GM18517 (cell line): ENCODE data around the gene OR4F6.
"Not testable (repeated sequence)": the region's sequence is repeated elsewhere in the genome, so short reads cannot be mapped to it uniquely, and the experiment has no call there.

Experiments
- ATAC-seq: cut with Tn5 transposase; IDR thresholded peaks from one replicate; pipeline ENCODE4 v1.9.1; 2021; ENCODE audit warnings: mild to moderate bottlenecking, moderate library complexity; ENCODE audit not compliant: unreplicated experiment

OR4F6 gene

DNA sequence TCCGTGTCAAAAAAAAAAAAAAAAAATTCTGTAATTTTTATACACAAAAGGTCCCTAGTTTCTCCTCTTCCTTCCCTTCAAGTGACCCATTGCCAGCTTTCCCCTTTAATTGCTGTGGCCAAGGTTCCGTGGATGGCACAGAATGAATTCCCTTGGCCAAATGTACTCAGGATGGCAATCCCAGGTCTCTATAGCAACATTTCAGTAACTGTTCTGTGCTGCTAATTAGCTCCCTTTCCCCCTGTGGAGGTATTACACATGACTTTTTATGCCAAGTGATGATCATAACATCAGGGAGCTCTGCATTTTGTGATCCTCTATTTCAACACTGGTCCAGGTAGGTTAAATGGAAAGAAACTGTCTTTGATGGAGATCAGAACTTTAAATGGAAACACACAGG, at the start of gene OR4F6:
OR4F6 (plus strand) TSS at position 301 of the 400 bp plus-strand sequence. CDS start 2,211 bp downstream, outside the sequence.
- no peak for ATAC-seq

DNA sequence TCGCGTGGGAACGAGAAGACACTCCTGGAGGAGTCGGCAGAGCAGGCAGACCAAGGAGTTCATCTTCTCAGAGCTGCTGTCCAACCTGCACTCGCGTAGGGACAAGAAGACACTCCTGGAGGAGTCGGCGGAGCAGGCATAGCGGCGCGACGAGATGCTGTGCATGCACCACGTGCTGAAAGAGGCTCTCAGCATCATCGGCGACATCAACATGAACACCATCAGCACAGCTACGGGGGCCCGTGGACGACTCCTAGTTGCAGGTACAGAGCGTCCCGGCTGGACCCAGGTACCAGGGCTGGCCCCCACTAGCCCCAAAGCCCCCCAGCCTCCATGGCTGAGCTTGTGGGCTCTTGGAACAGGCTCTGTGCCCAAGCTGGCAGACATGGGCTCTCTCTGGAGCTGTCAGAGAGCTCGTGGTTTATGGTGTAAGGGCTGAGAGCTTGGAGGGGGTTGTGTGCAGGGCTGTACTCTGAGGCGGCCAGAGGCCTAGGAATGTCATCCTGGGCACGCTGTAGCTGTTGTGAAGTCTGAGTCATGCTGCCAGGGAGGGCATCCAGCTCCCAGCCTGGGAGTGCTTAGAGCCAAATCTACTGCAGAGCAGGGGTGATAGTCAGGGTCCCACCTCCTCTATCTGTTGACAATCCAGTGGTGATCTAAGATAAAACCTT, 38.5 kb upstream of the OR4F6 start:
- ATAC-seq = not testable (repeated sequence)

- not testable (repeated sequence) for ATAC-seq
Observed at GRCh38 chr15:101765340-101765671, 38.0 kb upstream of the OR4F6 start.

DNA sequence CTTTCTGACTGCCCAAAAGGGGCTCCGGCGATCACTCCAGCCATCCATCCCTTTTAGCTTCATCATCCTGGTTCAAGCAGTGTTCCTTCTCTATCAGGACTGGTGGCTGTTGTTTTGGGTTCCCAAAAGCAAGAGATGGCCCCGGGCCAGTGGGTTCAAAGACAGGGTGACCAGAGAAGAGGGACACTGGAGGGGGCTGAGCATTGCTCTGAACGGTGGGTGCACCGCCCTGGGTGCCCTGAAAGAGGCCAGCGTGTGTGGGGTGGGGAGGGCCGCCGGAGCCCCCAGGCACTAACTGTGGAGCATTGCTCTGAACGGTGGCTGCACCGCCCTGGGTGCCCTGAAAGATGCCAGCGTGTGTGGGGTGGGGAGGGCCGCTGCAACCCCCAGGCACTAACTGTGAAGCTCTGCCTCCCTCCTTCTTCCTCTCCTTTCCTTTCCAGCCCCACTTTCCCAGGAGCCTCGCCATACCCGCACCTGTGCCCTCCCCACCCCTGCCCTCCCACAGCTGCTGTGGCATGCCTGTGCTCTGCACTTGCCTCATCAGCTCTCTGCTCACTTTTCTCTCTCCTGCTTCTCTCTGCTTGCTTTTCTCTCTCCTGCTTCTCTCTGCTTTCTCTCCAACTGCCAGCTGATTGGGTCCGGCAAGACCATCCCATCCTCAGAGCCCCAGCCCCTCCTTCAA, 37.4 kb upstream of the OR4F6 start:
- no peak for ATAC-seq

DNA sequence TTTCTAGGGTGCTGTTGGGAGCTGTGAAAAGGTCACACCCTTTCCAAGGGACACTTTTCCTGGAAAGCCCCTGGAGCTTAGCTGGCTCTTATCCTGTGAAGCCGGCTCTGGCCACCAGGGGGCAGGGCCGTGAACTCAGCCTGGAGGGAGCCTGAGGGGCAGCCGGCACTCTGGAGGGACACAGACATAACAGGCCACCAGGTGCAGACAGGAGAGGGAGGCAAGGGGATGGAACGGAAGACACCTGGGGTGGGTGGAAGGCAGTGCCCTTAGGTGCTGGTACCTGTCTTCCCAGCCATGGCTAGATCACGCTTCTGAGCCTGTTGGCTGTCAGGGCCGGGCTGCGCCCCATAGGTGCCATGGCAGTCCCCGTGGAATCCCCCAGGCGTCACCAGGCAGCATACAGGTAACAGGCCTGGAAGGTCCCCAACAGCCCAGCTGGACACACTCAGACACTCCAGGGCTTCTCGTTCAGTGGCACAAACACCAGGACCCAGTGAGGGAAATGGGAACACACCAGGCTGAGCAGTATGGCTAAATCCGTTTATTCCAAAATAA, 36.1 kb upstream of the OR4F6 start:
- ATAC-seq = not testable (repeated sequence)

- ATAC-seq = no peak
Observed at GRCh38 chr15:101772921-101773320, 30.4 kb upstream of the OR4F6 start.

GRCh38 chr15:101773496-101774100, 29.7 kb upstream of the OR4F6 start:
- no peak for ATAC-seq

DNA sequence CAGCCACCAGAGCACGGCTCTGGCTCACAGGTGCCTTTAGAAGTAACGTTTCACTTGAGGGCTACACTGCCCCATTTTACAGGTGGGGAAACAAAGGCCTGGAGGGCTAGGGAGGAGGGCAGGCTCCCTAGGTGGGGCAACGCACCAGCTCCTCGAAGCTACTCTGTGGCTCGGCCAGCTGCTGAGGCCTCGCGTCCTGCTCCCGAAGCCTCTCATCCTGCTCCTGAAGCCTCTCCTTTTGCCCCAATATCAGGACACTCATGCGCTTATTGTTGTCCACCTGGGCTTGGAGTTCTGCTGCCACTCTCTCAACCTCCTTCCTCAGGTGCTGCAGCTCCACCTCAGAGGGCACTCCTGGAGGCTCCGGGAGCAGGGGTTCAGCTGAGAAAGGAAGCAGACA, 28.2 kb upstream of the OR4F6 start:
- ATAC-seq = no peak

DNA sequence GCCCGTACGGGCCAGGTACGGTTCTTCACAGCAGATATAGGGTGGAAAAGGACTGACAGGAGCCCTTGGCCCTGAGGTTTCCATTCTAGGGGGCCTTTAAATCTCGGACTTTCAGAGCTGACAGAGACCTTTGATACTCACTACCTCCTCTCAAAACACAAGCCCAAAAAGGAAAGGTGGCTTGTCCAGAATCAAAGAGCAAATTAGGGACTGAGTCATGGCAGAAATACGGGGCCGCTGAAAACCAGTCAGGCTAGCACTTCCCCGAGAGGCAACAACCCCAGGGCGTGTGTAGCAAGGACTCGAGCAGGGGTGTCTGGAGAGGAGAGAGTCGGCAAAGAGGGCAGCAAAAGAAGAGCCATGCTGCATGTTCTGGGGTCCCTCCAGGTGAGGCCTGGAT, 24.7 kb upstream of the OR4F6 start:
- ATAC-seq = not testable (repeated sequence)

- not testable (repeated sequence) for ATAC-seq
Observed at GRCh38 chr15:101780225-101780624, 23.1 kb upstream of the OR4F6 start.

DNA sequence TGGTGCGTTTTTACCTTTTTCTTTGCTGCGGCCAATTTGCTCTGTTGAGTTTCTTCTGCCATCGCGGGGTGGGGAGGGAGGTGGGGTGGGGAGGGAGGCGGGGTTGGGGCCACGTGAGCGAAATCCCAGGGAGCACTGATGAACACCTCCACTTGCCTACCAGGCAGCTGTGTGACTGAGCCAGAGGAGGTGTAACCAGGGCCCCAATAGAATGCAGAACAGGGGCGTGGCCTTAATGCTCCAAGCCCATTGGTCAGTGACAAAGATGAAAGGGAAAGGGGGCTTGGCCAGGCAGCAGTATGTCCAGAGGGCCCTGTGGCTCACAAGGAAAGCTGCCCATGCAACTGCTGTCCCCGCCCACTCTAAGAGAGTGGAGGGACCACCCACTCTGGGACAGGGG, 21.4 kb upstream of the OR4F6 start:
- ATAC-seq = no peak

DNA sequence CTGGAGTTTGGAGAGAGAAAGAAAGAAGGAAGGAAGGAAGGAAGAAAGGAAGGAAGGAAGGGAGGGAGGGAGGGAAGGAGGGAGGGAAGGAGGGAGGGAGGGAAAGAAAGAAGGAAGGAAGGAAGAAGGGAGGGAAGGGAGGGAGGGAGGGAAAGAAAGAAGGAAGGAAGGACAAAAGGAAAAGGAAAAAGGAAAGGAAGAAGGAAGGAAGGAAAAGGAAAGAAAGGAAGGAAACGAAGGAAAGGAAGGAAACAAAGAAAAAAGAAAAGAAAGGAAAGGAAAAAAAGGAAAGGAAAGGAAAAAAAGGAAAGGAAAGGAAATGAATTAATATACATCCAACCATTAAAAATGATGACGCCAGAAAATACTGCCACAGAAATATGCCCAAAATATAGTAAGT, 18.7 kb upstream of the OR4F6 start:
- no peak for ATAC-seq

DNA sequence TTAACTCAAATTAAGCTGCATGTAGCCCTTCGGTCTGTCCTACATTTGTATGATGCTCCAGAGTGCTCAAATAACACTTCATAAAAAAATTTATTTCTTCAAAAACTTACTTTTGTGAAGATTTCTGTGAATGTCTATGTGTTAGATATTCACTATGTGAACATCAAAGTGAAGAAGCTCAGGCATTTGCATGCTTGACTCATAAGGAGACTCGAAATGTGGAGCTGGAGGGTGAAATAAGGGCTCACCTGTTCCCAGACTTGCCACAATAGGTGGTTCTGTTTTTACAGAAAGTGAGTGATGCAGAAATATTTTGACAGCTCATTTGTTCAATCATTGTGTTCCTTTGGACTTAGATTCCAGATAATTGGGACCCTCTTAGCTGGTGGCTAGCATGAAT, 16.9 kb upstream of the OR4F6 start:
- ATAC-seq = not testable (repeated sequence)

- not testable (repeated sequence) for ATAC-seq
Observed at GRCh38 chr15:101788001-101788400, 15.3 kb upstream of the OR4F6 start.

DNA sequence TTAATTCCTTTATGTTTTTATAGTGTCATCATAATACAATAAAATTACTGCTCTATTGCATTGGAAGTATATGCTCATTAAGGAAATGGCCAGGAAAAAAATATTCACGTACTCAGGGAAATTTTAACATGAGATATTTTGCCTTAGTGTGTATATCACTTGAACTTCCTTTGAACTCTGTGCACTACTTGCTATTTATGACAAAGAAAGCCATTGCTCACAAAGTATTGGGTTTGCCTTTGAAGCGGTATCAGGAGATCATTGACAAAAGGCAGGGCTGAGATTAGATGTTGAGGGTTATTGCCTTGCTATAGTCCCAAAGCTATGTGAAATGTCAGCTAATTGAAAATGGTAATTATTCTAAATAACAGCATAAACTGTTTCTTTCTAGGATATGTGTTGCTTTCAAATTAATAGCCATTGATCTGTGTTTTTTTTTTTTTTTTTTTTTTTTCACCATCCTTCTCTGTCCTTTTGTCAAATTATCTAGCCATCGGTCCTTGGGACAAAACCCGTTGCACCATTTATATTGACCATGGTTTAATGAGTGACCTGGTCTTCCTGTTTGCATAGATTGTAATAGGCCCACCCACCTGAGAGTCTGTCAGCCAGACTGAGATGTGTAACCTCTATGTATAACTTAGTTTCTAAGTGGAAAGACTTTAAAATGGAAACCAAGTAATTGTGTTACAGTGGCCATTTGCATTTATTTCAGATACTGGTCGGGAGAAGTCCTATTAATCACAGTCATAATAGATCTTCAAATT, 14.6 kb upstream of the OR4F6 start:
- not testable (repeated sequence) for ATAC-seq

- ATAC-seq = not testable (repeated sequence)
Observed at GRCh38 chr15:101790748-101791147, 12.6 kb upstream of the OR4F6 start.

- not testable (repeated sequence) for ATAC-seq
Observed at GRCh38 chr15:101793981-101794380, 9.3 kb upstream of the OR4F6 start.

DNA sequence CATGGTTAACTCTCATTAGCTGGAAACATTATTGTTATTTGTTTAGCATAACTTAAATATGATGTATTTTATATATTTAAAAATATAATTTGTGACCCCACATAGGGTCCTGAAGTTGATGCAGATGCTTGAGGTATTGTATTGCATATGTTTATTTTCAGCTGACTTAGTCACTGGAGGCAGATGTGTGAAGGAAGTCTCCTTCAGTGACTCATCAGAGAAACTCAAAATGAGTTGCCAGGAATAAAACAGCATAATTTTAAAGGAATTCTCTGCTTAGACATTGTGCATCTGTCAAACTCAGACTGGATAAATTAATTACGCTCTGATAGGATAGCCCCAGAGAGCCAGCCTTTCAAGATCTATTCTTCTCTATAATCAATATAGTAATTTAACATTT, 7.9 kb upstream of the OR4F6 start:
- ATAC-seq = no peak

DNA sequence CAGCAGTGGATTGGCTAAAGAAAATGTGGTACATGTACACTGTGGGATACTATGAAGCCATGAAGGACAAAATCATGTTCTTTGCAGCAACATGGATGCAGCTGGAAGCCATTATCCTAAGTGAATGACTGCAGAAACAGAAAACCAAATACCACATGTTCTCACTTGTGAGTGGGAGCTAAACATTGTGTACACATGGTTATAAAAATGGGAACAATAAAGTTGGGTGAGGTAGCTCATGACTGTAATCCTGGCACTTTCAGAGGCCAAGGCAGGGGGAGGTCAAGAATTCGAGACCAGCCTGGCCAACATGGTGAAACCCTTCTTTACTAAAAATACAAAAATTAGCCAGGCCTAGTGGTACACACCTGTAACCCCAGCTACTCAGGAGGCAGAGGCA, 3.6 kb upstream of the OR4F6 start:
- ATAC-seq = no peak

DNA sequence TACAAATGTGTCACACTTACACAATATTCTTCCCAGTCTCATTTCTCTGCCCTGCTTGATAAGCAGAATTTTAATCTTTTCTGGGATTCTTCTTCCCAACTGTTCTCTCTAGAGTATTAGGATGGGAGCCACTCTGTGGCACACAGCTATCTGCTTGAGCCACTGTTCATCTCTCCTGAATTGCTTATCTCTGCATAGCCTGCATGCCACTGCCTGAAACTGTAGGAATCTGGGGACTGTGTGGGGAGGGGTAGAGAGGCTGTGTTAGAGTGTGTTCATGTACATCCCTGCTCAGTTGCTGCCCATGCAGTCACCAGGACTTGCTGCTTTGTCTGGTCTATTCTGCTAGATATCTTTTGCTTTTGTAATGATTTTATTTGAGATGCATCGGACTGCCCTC, 2.3 kb upstream of the OR4F6 start:
- ATAC-seq = no peak

- ATAC-seq = no peak
Observed at GRCh38 chr15:101803676-101804075, 367 bp downstream of the OR4F6 start.
